ENCODE data around the gene AXIN2. TPM values are rescaled to one million over a fixed set of nuclear protein-coding genes. Genes with fewer than 3 reads are reported as not detected.

The AXIN2 gene
- total RNA-seq, 2 experiments from 2014 or later = 3.9 to 4.4 TPM

DNA sequence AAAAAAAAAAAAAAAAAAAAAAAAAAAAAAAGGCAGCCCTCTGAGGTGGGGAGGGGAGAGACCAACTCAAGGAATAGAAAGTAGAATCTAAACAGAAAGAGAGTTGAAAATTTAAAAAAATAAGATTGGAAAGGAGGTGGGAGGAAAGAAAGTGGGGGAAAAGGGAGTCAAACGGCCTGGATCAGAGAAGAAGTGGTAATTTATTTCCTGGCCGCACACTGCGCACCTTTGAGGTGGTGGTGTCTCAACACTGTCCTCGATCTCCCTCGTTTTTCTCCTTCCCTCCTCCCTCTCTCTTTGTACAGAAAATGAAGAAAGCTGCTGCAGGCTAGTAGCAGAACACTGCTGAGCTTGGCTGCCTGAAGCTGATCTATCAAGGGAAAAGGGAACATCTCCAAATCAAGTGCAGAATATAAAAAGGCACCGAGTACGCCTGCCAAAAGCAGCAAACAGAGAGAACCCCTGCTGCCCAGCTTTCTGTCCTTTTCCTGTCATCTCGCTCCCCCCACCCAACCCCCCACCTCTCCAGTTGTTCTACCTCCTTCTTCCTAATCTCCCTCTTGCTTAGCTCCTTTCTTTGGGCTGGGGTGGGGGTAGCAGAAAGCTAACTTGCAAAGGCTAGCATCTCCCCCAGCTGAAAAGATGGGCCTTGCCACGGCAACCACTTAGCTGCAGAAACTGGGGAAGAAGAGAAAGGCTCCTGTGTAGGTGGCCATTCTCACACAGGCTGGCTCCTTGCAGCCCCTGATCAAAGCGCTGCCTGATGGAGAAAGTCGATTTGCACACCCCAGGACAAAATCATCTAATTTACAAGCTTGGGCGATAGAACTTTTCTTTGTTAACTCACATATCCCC is 22.5 kb downstream of the AXIN2 start:
- POLR2A ChIA-PET = interaction anchor here (1.3 kb wide), 1 partner anchor 15 kb away, joined by 3 read pairs; no protein-coding TSS in a partner anchor
- no peaks in the 10 kb centered on the region for H3K9me3 Mint-ChIP-seq
- peaks cover 32% of the 10 kb centered on the region for H3K36me3 Mint-ChIP-seq
- peak overlapping the region; percentile 39 for H3K4me3 Mint-ChIP-seq
- intact Hi-C loops (cut with micrococcal nuclease) = no loop called here
- no peaks in the 10 kb centered on the region for H3K27me3 Mint-ChIP-seq
- CTCF ChIA-PET = interaction anchor here (1.0 kb wide), 1 partner anchor 18 kb away, joined by 3 read pairs; no protein-coding TSS in a partner anchor
- peak overlapping the region; percentile 49 for H3K27ac Mint-ChIP-seq
- peaks cover 13% of the 10 kb centered on the region for H3K4me1 Mint-ChIP-seq (ENCODE audit: low read depth)
- DNase-seq = no peak

DNA sequence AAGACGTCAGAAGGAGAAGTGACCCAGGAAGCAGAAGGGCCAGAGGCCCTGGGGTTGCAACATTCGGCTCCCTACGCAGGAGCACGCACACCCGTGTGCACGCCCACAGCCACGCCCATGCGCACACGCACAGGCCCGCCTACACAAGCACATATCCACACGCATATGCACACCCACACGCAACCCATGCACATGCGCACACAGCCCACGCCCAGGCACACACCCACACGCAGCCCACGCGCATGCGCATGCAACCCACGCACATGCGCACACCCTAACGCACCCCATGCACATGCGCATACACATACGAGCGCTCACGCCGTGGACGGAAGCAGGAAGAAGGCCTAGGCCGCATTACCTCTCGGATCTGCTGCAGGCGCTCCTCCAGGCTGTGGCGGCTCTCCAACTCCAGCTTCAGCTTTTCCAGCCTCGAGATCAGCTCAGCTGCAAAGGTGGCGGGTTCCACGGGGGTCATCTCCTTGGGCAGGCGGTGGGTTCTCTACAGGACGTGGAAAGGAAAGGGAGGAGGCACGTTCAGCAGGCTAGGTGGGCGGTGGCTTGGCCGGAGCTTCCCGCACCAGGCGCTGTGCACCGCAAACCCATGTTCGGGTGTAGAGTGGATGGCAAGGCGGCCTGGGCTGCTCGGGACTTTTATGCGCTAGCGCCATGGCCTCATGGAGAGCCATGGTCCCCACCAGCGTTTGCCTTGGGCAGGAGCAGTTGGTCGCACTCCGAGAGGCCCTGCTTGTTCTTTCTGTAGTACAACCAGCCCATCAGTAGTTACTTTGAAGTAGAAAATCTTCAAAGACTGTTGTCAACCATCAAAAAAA is 23.4 kb downstream of the AXIN2 start:
- H3K27me3 Mint-ChIP-seq = no peaks in the 10 kb centered on the region
- CTCF ChIA-PET = interaction anchor here (1.0 kb wide), 1 partner anchor 19 kb away, joined by 3 read pairs; no protein-coding TSS in a partner anchor
- no peaks in the 10 kb centered on the region for H3K9me3 Mint-ChIP-seq
- H3K4me3 Mint-ChIP-seq = peak overlapping the region; percentile 46
- intact Hi-C loops (cut with micrococcal nuclease) = no loop called here
- peaks cover 34% of the 10 kb centered on the region for H3K36me3 Mint-ChIP-seq
- H3K27ac Mint-ChIP-seq = peak overlapping the region; percentile 23
- POLR2A ChIA-PET = no interaction called here
- peaks cover 13% of the 10 kb centered on the region for H3K4me1 Mint-ChIP-seq (ENCODE audit: low read depth)
- DNase-seq = peak; percentile 42

DNA sequence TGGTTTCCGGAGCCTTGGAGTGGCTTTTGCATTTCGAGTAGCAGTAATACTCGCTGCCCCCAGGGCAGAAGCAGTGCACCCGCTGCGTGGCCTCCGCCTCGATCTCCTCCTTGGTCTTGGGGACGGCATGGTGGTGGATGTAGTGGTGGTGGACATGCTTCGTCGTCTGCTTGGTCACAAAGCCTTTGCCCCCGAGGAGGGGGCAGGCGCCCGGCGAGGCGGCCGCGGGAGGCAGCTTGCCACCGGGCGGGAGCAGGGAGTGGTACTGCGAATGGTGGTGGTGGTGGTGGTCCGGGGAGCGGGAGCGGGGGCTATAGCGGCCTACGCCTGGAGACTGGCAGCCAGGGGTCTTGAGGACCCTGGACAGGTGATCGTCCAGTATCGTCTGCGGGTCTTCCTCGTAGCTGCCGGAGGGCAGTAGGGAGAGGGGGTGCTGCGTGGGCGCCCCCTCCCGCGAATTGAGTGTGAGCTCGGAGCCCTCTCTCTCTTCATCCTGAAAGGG is 24.1 kb downstream of the AXIN2 start:
- Mint-ChIP-seq H3K9me3 (no peaks in the 10 kb centered on the region), H3K27ac (no peak overlapping the region), H3K4me1 (ENCODE audit: low read depth) (peaks cover 13% of the 10 kb centered on the region), H3K36me3 (peaks cover 34% of the 10 kb centered on the region), H3K4me3 (no peak overlapping the region), H3K27me3 (no peaks in the 10 kb centered on the region)
- intact Hi-C loops (cut with micrococcal nuclease) = no loop called here
- ChIA-PET CTCF (no interaction called here), POLR2A (no interaction called here)
- DNase-seq = no peak

DNA sequence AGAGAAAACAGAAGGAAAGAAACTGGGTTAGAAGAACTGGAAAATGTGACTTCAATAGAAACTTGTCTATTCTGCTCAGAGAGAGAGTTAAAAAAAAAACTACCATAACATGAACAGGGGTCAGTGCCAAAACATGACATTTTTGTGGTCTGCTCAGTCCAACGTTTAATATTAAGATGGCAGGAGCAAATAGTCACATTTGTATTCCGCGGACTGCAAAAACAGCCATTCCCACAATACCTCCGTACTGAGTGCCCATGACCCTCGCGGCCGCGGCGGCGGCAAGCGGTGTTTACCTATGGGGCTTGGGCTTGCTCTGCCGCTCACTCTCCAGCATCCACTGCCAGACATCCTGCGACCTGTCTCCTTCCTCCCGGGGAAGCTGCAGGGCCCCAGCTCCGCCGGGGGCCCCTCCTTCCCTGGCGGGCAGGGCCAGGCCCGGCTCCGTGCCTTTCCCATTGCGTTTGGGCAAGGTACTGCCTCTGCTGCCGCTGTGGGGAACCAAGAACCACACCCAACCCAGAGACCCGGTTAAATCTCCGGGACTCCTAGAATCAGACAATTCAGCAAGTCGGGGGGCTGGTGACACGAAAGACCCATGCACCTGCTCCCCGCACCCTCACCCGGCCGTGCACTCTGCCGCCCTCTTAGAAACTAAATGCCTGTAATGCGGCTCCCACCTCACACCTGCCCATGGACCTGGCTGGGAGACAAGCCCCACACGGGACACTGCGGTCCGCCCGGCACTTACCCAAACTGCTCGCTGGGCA is 24.7 kb downstream of the AXIN2 start:
- Mint-ChIP-seq H3K9me3 (no peaks in the 10 kb centered on the region), H3K4me3 (no peak overlapping the region), H3K27me3 (no peaks in the 10 kb centered on the region), H3K36me3 (peaks cover 34% of the 10 kb centered on the region), H3K4me1 (ENCODE audit: low read depth) (peaks cover 13% of the 10 kb centered on the region), H3K27ac (no peak overlapping the region)
- CTCF ChIA-PET = interaction anchor here (1.7 kb wide), 1 partner anchor 21 kb away, joined by 5 read pairs; no protein-coding TSS in a partner anchor
- POLR2A ChIA-PET = no interaction called here
- DNase-seq = no peak
- intact Hi-C loops (cut with micrococcal nuclease) = no loop called here

DNA sequence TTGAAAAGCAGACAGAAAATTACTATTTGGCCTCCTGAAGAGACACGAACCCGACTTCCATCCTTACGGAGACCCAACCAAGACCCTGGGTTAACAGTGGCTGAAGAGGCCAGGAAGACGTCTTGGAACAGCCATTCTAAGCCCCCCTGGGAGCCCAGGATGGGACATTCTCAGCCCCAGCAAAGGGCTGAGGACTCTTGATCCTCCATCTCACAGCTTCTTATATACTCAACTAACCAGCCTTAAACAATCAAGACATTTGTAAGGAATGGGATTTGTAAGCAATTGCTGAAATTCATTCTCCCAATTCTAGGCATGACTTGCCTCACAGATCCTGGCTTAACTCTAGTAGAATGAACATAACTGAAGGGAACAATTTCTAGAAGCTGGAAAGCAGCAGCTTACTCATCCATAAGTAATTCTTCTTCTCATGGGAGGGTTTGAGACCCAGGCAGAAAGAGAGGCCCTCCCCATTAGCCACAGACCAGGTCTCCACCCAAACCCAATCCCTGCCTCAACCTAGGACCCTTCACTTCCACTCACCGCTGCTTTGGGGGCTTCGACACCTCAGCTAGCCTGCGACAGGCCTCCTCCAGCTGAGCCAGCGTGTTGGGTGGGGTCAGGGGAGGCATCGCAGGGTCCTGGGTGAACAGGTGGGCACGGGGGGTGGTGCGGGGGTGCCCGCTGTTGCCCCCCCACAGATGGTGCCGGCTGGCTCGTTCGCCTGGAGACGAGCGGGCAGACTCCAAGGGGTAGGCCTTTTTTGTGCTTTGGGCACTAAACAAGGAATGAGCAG is 25.5 kb downstream of the AXIN2 start:
- intact Hi-C loops (cut with micrococcal nuclease) = no loop called here
- H3K4me1 Mint-ChIP-seq (ENCODE audit: low read depth) = peaks cover 13% of the 10 kb centered on the region
- H3K27me3 Mint-ChIP-seq = no peaks in the 10 kb centered on the region
- no peak overlapping the region for H3K27ac Mint-ChIP-seq
- ChIA-PET CTCF (interaction anchor here (1.7 kb wide), 1 partner anchor 21 kb away, joined by 5 read pairs; no protein-coding TSS in a partner anchor), POLR2A (no interaction called here)
- DNase-seq = no peak
- H3K36me3 Mint-ChIP-seq = peaks cover 27% of the 10 kb centered on the region
- H3K4me3 Mint-ChIP-seq = no peak overlapping the region
- H3K9me3 Mint-ChIP-seq = no peaks in the 10 kb centered on the region

DNA sequence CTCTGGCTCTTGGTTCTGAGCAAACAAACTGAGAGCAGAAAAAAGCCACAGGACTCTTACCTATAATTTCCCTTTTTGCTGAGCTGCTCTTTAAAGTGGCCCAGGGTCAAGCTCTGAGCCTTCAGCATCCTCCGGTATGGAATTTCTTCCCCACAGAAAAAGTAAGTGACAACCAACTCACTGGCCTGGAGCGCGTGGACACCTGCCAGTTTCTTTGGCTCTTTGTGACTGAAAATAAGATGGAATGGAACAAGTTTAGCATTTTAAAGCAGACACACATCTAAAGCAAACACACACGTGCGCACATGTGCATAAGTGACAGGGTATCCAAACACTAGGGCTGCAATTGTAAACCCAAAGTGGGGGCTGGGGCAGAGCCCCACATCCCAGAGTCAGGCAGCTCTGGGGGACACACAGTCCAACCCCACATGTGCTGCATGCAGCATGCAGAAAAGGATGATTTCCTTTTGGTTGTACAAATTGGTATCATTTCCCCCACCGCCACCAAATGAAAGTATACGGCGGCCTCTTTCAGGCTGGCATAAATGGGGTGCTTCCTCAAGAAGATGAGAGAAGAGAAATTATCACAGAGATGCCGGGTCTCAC is 27.5 kb downstream of the AXIN2 start:
- intact Hi-C loops (cut with micrococcal nuclease) = no loop called here
- CTCF ChIA-PET = no interaction called here
- Mint-ChIP-seq H3K9me3 (no peaks in the 10 kb centered on the region), H3K27ac (no peak overlapping the region), H3K36me3 (peaks cover 31% of the 10 kb centered on the region), H3K4me1 (ENCODE audit: low read depth) (no peaks in the 10 kb centered on the region), H3K27me3 (no peaks in the 10 kb centered on the region), H3K4me3 (no peak overlapping the region)
- DNase-seq = no peak
- POLR2A ChIA-PET = no interaction called here

DNA sequence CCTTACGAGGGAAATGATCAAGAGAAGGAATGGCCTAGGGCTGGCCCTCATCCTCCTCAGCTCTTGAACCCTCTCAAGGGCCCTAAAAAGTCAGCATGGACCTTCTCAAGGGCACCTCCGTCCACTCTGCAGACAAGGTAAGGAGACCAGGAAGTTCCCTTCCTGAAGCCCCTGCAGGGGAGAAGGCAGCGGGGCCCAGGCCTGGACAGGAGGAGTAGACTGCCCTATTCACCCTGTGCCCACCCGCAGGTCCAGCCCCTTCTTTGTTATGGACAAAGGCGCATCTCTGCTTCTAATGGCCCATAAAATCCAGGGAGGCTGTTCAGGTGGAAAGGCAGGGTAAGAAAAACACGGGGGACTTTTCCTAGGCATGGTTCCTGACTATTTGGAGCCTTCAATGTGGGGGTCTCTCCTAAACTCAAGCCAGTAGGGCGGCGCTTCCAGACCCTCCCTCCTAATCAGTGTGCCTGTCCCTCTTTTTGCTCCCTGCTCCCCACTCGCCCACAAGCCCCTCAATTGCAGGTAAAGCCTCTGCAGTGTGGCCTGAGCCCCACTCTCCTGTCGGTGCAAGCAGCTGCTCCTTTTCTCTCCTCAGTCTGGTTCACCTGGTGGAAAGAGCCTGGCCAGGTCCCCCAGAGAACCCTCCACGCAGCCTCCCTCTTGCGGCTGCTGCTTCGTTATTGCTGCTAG is 28.2 kb downstream of the AXIN2 start:
- intact Hi-C loops (cut with micrococcal nuclease) = no loop called here
- H3K9me3 Mint-ChIP-seq = no peaks in the 10 kb centered on the region
- no peak overlapping the region for H3K4me3 Mint-ChIP-seq
- H3K27ac Mint-ChIP-seq = no peak overlapping the region
- CTCF ChIA-PET = no interaction called here
- DNase-seq = no peak
- peaks cover 32% of the 10 kb centered on the region for H3K36me3 Mint-ChIP-seq
- H3K27me3 Mint-ChIP-seq = no peaks in the 10 kb centered on the region
- H3K4me1 Mint-ChIP-seq (ENCODE audit: low read depth) = no peaks in the 10 kb centered on the region
- POLR2A ChIA-PET = no interaction called here

DNA sequence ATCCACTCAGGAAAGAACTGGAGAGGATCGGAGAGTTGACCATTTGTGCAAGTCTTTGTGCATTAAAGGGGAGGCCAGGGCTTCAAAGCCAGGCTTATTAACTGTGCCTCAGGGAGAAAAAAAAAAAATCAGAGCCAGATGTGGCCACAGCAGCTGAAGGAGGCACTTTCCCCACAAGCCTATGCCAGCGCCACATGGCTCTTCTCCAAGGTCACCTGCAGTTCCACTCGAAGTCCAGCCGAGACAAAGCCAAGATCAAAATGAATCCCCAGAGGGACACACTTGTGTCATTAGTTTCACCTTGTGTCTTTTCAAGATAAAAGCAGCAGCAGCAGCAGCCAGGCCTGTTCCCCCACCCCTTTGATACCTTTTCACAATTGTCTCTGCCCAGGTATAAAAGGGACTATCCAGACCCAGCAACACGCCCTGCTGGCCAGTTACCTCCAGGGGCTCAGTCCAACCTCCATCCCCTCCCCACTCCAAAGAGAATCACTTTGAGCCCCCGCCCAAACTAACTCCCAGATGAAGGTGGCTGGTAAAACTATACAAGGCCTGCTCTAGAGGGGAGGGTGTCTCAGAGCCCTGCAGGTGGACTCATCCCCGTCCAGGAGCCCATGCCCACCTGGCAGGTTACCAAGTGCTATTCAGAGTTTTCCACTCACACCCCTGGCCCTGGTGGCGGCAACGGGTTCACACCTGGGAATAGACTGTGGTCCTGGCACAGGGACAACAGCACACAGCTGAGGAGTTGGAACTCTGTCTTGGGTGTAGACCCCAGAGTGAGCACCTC is 29.2 kb downstream of the AXIN2 start:
- CTCF ChIA-PET = no interaction called here
- H3K4me1 Mint-ChIP-seq (ENCODE audit: low read depth) = no peaks in the 10 kb centered on the region
- H3K27me3 Mint-ChIP-seq = no peaks in the 10 kb centered on the region
- H3K9me3 Mint-ChIP-seq = no peaks in the 10 kb centered on the region
- intact Hi-C loops (cut with micrococcal nuclease) = no loop called here
- peaks cover 25% of the 10 kb centered on the region for H3K36me3 Mint-ChIP-seq
- no peak for DNase-seq
- H3K4me3 Mint-ChIP-seq = no peak overlapping the region
- POLR2A ChIA-PET = no interaction called here
- H3K27ac Mint-ChIP-seq = no peak overlapping the region

DNA sequence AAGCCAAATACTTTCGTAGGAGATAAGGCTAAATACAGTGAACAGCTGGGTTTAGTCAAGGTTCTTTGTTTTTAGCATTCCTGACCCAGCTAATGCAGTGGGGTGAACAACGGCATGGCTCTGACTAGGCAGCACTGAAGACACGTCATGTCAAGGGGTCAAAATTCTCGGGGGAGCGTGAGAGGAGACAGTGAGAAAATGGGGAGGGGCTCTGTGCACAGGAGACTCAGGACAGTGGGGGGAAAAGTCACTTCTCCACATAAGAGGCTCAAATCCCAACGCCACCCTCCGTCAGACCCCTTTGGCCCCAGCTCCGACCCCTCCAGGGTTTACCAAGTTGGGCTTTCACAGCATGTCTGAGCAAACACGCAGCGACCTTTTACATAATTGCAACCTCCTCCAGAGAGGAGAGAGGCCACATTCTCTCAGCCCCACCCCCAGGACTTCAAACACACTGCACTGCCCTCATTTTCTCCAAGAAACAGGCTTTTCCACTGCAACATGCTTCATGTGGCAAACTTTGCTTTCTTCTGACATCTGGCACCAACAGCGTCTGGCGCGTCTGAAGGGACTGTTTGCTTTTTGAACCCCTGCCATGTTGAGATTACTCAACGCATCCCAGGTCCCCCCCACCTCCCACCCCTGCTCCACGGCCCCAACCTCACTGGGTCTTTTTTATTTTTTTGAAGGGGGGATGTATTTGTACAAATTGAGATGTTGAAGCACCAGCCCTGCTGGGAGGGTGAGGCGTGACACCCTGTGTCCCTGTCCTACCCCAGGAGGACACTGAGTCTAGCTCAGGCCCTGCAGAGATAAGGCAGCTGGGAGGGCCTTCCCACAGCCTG is 30.0 kb downstream of the AXIN2 start:
- Mint-ChIP-seq H3K9me3 (no peaks in the 10 kb centered on the region), H3K36me3 (peaks cover 23% of the 10 kb centered on the region), H3K4me3 (no peak overlapping the region), H3K27me3 (no peaks in the 10 kb centered on the region), H3K27ac (no peak overlapping the region), H3K4me1 (ENCODE audit: low read depth) (no peaks in the 10 kb centered on the region)
- DNase-seq = no peak
- CTCF ChIA-PET = no interaction called here
- intact Hi-C loops (cut with micrococcal nuclease) = no loop called here
- POLR2A ChIA-PET = interaction anchor here (0.7 kb wide), 1 partner anchor 17 kb away, joined by 4 read pairs; no protein-coding TSS in a partner anchor
